H1 (cell line): Measurements from ENCODE around the gene PPP1R10. TPM values are rescaled to one million over a fixed set of nuclear protein-coding genes. Genes with fewer than 3 reads are reported as not detected.
A peak's percentile ranks its signal among the peaks of the same experiment; 100 is the strongest.

Experiments
- BACH1 ChIP-seq: IDR thresholded peaks from 2 replicates; pipeline ENCODE4 v1.6.1; 2012; ENCODE audit warnings: low read length, improper control_type of control experiment
- CHD2 ChIP-seq: IDR thresholded peaks from 2 replicates; pipeline ENCODE4 v1.6.1; 2012; ENCODE audit warnings: low read length, improper control_type of control experiment
- JUND ChIP-seq: IDR thresholded peaks from 2 replicates; pipeline ENCODE4 v1.6.1; 2011; ENCODE audit warnings: mild to moderate bottlenecking, improper control_type of control experiment, low read length
- KDM1A ChIP-seq: fragments of 200-600, 300-600 bp; sonication (generic); IDR thresholded peaks from 2 replicates; pipeline ENCODE4 v1.7.1; 2016; ENCODE audit warnings: mild to moderate bottlenecking, low read length, borderline replicate concordance
- POLR2AphosphoS5 ChIP-seq: IDR thresholded peaks from 2 replicates; pipeline ENCODE4 v1.6.1; 2011; ENCODE audit warnings: low read depth, low read length
- SIRT6 ChIP-seq: IDR thresholded peaks from one replicate; pipeline ENCODE4 v1.7.1; 2012; ENCODE audit warnings: low read length, inconsistent platforms
- TAF7 ChIP-seq: optimal IDR thresholded peaks from 2 replicates; pipeline ENCODE3; 2011; ENCODE audit warnings: low read depth, mild to moderate bottlenecking, inconsistent platforms, low read length, moderate library complexity, borderline replicate concordance
- TEAD4 ChIP-seq: IDR thresholded peaks from 2 replicates; pipeline ENCODE4 v1.6.1; 2012; ENCODE audit warnings: low read depth, low read length, inconsistent platforms, mixed read lengths
- polyA plus RNA-seq, 7 experiments: library from polyadenylated mRNA; depleted of rRNA in 3 of 7; stranded (reverse) in 5 of 7; unstranded in 2 of 7; fragments of >200 nt in 5 of 7; fragments of 200-250 nt in 2 of 7; gene quantifications; 1 replicate in 5 of 7; 2 replicates in 1 of 7; 4 replicates in 1 of 7; pipeline versions ENCODE4 v1.2.1 to v1.2.3, GENCODE V29; 2011 to 2013; ENCODE audit warnings: missing spikeins in 2 of 7, mixed read lengths in 2 of 7
- total RNA-seq: library from RNA; stranded (reverse); fragmentation: NEBNext Ultra II Directional; extraction: Animal tissue kit (Norgen Biotek cat#: 25700); gene quantifications from 2 replicates; pipeline ENCODE4 v1.2.1, GENCODE V29; 2021
- TF ChIP-seq, protein P1 (sequence below), 3 experiments: IDR thresholded peaks; 1 replicate in 2 of 3; 2 replicates in 1 of 3; pipeline versions ENCODE4 v1.5.1 to v1.6.1; 2011; ENCODE audit warnings: low read length in 3 of 3, mild to moderate bottlenecking in 3 of 3, inconsistent platforms in 2 of 3, low read depth in 1 of 3, moderate library complexity in 1 of 3; ENCODE audit not compliant: insufficient read depth in 1 of 3; ENCODE audit errors: control extremely low read depth in 1 of 3

The PPP1R10 gene
- total and polyA plus RNA-seq, 2 of the 8 experiments (the other 6 are each of a cell fraction or from before 2014, with no cell fraction given), result 23.9 to 89.1 TPM

GRCh38 chr6:30571075-30571761 lies 45.8 kb downstream of the PPP1R10 start, which contains the start of gene ABCF1 (continued):
- TF ChIP-seq TEAD4 (0 out of 2 replicates have a peak, but pooled peaks have one; percentile 1), CHD2 (peak; percentile 56), TAF7 (peak; percentile 68), POLR2AphosphoS5 (peak; percentile 89), KDM1A (no peak), BACH1 (peak; percentile 26; the same call in 1 of the 2 replicates), JUND (no peak), SIRT6 (no peak)
- TF ChIP-seq, protein P1, sequence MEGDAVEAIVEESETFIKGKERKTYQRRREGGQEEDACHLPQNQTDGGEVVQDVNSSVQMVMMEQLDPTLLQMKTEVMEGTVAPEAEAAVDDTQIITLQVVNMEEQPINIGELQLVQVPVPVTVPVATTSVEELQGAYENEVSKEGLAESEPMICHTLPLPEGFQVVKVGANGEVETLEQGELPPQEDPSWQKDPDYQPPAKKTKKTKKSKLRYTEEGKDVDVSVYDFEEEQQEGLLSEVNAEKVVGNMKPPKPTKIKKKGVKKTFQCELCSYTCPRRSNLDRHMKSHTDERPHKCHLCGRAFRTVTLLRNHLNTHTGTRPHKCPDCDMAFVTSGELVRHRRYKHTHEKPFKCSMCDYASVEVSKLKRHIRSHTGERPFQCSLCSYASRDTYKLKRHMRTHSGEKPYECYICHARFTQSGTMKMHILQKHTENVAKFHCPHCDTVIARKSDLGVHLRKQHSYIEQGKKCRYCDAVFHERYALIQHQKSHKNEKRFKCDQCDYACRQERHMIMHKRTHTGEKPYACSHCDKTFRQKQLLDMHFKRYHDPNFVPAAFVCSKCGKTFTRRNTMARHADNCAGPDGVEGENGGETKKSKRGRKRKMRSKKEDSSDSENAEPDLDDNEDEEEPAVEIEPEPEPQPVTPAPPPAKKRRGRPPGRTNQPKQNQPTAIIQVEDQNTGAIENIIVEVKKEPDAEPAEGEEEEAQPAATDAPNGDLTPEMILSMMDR (IDR thresholded peaks at IDR 0.05; ENCODE audit: control extremely low read depth in 1 of 3, insufficient read depth in 1 of 3, low read depth in 1 of 3, low read length in 3 of 3), result no peak
